Tibial nerve (tissue), 4 donors: Measurements from ENCODE around the gene PISD. TPM values are rescaled to one million over a fixed set of nuclear protein-coding genes. Genes with fewer than 3 reads are reported as not detected.

Source experiments
- DNase-seq, 2 donors: peaks; one replicate each; pipeline ENCODE4 v3.0.0-alpha.2; 2019; ENCODE audit warnings: low spot score in 2 of 2
- H3K27ac ChIP-seq, 4 donors: fragments of 200-600 bp; sonication (generic) in 3 of 4; one replicate each; pipeline ENCODE4 v1.5.1; 2017 to 2019; ENCODE audit warnings: mild to moderate bottlenecking in 1 of 4
- H3K27me3 ChIP-seq, 2 donors: fragments of 200-600 bp; sonication (generic) in 1 of 2; one replicate each; pipeline versions ENCODE4 v1.5.1 to v1.6.0; 2017 to 2019
- H3K36me3 ChIP-seq, 3 donors: fragments of 200-600 bp; sonication (generic); one replicate each; pipeline ENCODE4 v1.5.1; 2018 to 2019
- H3K4me1 ChIP-seq, 4 donors: fragments of 200-600 bp; sonication (generic) in 3 of 4; one replicate each; pipeline ENCODE4 v1.5.1; 2017 to 2019
- H3K4me3 ChIP-seq, 4 donors: fragments of 200-600 bp; sonication (generic) in 3 of 4; one replicate each; pipeline ENCODE4 v1.5.1; 2017 to 2019; ENCODE audit warnings: mild to moderate bottlenecking in 1 of 4, moderate library complexity in 1 of 4
- H3K9me3 ChIP-seq, 4 donors: fragments of 200-600 bp; sonication (generic) in 3 of 4; one replicate each; pipeline ENCODE4 v1.5.1; 2017 to 2019
- EP300 ChIP-seq, 2 donors: sonication (generic); formaldehyde crosslinking; IDR thresholded peaks; one replicate each; pipeline ENCODE4 v1.6.1; 2017; ENCODE audit warnings: antibody characterized with exemption in 2 of 2, mild to moderate bottlenecking in 1 of 2
- POLR2A ChIP-seq, 2 donors: fragments of 450-650 bp; IDR thresholded peaks; one replicate each; pipeline ENCODE4 v1.6.1; 2017; ENCODE audit warnings: antibody characterized with exemption in 2 of 2, mild to moderate bottlenecking in 2 of 2, moderate library complexity in 2 of 2
- WGBS, 2 donors: methylation state at CpG; one replicate each; pipeline ENCODE4 v1.1.5; 2018; 5-methylcytosine and 5-hydroxymethylcytosine counted together
- total RNA-seq, 4 donors: library from RNA; depleted of rRNA; stranded (reverse); fragments of >200 nt; gene quantifications; one replicate each; pipeline ENCODE4 v1.1.0, GENCODE V29; 2016
- TF ChIP-seq, protein P1 (sequence below), 5 experiments: fragments of 200-600 bp in 3 of 5; fragments of 450-650 bp in 2 of 5; sonication (generic) in 3 of 5; IDR thresholded peaks; one replicate each; pipeline ENCODE4 v1.5.1; 2016 to 2019; ENCODE audit warnings: antibody characterized with exemption in 5 of 5, mild to moderate bottlenecking in 3 of 5, moderate library complexity in 2 of 5

PISD gene
- total RNA-seq, 4 donors from 2014 or later = 26.9 to 44.7 (median 36.2) TPM

DNA sequence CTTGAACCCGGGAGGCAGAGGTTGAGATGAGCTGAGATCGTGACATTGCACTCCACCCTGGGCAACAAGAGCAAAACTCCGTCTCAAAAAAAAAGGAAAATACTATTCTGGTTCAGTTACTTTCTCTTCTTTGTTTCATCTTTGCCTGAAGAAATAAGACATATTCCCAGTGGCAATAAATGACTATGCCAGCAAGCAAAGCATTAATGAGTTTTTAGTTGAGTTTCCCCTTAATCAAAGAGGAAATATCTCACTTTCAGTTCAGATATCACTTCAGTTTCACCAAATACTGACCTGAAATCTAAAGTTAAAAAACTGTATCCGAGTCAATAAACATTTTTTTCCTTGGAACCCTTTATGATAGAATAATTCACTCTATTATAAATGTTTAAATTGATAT, 10.4 kb downstream of the PISD start:
- no peak for TF ChIP-seq EP300 (IDR thresholded peaks at IDR 0.05)
- no peak for TF ChIP-seq POLR2A (IDR thresholded peaks at IDR 0.05)
- TF ChIP-seq, protein P1, sequence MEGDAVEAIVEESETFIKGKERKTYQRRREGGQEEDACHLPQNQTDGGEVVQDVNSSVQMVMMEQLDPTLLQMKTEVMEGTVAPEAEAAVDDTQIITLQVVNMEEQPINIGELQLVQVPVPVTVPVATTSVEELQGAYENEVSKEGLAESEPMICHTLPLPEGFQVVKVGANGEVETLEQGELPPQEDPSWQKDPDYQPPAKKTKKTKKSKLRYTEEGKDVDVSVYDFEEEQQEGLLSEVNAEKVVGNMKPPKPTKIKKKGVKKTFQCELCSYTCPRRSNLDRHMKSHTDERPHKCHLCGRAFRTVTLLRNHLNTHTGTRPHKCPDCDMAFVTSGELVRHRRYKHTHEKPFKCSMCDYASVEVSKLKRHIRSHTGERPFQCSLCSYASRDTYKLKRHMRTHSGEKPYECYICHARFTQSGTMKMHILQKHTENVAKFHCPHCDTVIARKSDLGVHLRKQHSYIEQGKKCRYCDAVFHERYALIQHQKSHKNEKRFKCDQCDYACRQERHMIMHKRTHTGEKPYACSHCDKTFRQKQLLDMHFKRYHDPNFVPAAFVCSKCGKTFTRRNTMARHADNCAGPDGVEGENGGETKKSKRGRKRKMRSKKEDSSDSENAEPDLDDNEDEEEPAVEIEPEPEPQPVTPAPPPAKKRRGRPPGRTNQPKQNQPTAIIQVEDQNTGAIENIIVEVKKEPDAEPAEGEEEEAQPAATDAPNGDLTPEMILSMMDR (IDR thresholded peaks at IDR 0.05) = no peak
- DNase-seq = no peak
- H3K9me3 ChIP-seq = no peaks in the 10 kb centered on the region
- no peaks in the 10 kb centered on the region for H3K27me3 ChIP-seq
- no peak overlapping the region for H3K4me3 ChIP-seq
- H3K27ac ChIP-seq = peak overlapping the region in 1 of 4 donors; percentile 77
- WGBS, 2 donors = 78 to 84% methylated on average over 4 of the region's 4 CpGs
- peaks cover 0 to 9% (median 0%) of the 10 kb centered on the region in 4 donors for H3K4me1 ChIP-seq
- H3K36me3 ChIP-seq = peaks cover 0 to 35% (median 0%) of the 10 kb centered on the region in 3 donors

DNA sequence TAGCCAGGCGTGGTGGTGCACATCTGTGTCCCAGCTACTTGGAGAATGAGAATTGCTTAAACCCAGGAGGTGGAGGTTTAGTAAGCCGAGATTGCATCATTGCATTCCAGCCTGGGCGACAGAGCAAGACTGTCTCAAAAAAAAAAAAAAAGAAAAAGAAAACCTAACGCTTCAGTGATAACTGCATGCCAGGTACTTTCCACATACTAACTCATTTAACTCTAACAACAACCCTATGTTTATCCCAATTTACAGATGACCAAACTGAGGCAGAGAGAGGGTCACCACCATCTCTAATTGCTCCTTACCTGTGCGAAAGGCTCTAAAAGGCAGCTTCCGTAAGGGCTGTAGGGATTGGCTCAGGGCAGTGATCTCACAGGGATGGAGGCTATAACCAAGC, 11.6 kb downstream of the PISD start:
- H3K27me3 ChIP-seq = no peaks in the 10 kb centered on the region
- H3K27ac ChIP-seq = no peak overlapping the region
- H3K4me1 ChIP-seq = peaks cover 0 to 14% (median 0%) of the 10 kb centered on the region in 4 donors
- TF ChIP-seq, protein P1 (IDR thresholded peaks at IDR 0.05) = no peak
- no peak for TF ChIP-seq POLR2A (IDR thresholded peaks at IDR 0.05)
- no peak for TF ChIP-seq EP300 (IDR thresholded peaks at IDR 0.05)
- H3K4me3 ChIP-seq = no peak overlapping the region
- no peak for DNase-seq
- H3K36me3 ChIP-seq = peaks cover 0 to 48% (median 0%) of the 10 kb centered on the region in 3 donors
- H3K9me3 ChIP-seq = no peaks in the 10 kb centered on the region
- WGBS, 2 donors = 79 to 83% methylated on average over 6 of the region's 6 CpGs

DNA sequence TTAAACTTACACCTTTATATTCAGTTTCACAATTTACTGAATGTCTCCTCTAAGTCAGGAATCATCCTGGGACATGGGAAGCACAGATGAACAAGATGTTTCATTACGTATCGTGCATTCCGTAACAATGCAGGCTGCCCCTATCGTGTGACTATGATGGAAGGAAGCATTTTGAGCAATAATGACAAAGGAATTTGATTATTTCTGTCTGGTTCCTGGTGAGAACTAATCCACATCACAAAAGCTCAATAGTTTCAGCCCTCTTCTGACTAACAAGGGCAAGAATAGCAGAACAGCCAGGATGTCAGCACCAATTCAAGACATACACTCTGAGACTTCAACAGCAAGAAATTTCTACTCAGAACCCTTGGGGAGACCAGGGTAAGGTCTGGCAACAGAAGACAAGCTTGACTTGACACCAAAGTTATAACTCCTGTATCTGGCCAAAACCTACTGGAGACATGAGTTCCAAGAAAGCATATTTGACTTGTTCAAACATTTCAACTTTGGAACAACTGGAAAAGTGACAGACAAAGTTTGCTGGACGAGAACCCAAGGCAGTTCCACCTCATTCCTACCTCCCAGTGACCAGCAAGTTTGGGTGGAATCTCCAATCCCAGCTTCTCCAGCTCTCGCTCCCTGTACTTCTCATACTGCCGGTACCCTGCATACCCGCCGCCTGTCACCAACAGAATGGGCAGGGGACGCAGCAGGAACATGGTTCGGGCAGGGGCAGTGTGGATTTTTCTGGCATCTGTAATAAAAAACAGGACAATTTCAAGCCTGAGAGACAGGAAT, 14.3 kb downstream of the PISD start:
- 80 to 92% methylated on average over 11 of the region's 11 CpGs for WGBS, 2 donors
- H3K27ac ChIP-seq = no peak overlapping the region
- peaks cover 0 to 63% (median 0%) of the 10 kb centered on the region in 3 donors for H3K36me3 ChIP-seq
- H3K27me3 ChIP-seq = no peaks in the 10 kb centered on the region
- no peaks in the 10 kb centered on the region for H3K9me3 ChIP-seq
- H3K4me1 ChIP-seq = peaks cover 0 to 5% (median 0%) of the 10 kb centered on the region in 4 donors
- no peak for DNase-seq
- TF ChIP-seq EP300 (IDR thresholded peaks at IDR 0.05) (no peak), POLR2A (IDR thresholded peaks at IDR 0.05) (no peak)
- TF ChIP-seq, protein P1 (IDR thresholded peaks at IDR 0.05) = no peak
- no peak overlapping the region for H3K4me3 ChIP-seq

DNA sequence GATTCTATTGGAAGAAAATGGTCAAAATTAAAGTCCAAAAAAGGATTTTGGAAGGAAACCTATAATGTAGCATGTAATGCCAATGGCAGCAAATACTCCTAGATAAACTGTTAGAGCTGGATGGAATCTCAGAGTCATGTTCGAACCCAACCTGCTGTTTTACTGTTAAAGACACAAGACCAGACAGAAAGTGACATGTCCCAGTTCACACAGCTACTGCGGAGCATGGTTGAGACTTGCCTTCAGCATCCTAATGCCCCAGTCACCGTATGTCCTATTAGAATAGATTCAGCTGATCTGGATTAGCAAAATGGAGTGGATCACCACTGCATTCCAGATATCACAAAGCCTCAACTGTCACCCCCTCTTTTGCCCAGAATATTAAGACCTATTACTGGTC, 14.9 kb downstream of the PISD start:
- no peak for DNase-seq
- Histone ChIP-seq H3K27me3 (no peaks in the 10 kb centered on the region), H3K4me1 (peaks cover 0 to 5% (median 0%) of the 10 kb centered on the region in 4 donors), H3K4me3 (no peak overlapping the region), H3K27ac (no peak overlapping the region), H3K36me3 (peaks cover 0 to 69% (median 0%) of the 10 kb centered on the region in 3 donors), H3K9me3 (no peaks in the 10 kb centered on the region)
- TF ChIP-seq, protein P1 (IDR thresholded peaks at IDR 0.05) = no peak
- no peak for TF ChIP-seq POLR2A (IDR thresholded peaks at IDR 0.05)
- TF ChIP-seq EP300 (IDR thresholded peaks at IDR 0.05) = no peak
- 92 to 94% methylated on average over 3 of the region's 3 CpGs for WGBS, 2 donors
